Measurements from ENCODE around the gene SERPINA10. TPM values are rescaled to one million over a fixed set of nuclear protein-coding genes. Genes with fewer than 3 reads are reported as not detected.

The SERPINA10 gene, protein sequence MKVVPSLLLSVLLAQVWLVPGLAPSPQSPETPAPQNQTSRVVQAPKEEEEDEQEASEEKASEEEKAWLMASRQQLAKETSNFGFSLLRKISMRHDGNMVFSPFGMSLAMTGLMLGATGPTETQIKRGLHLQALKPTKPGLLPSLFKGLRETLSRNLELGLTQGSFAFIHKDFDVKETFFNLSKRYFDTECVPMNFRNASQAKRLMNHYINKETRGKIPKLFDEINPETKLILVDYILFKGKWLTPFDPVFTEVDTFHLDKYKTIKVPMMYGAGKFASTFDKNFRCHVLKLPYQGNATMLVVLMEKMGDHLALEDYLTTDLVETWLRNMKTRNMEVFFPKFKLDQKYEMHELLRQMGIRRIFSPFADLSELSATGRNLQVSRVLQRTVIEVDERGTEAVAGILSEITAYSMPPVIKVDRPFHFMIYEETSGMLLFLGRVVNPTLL
- under 1 TPM in 1 of 4 donors, not detected in 3; 0.55 TPM for total RNA-seq

DNA sequence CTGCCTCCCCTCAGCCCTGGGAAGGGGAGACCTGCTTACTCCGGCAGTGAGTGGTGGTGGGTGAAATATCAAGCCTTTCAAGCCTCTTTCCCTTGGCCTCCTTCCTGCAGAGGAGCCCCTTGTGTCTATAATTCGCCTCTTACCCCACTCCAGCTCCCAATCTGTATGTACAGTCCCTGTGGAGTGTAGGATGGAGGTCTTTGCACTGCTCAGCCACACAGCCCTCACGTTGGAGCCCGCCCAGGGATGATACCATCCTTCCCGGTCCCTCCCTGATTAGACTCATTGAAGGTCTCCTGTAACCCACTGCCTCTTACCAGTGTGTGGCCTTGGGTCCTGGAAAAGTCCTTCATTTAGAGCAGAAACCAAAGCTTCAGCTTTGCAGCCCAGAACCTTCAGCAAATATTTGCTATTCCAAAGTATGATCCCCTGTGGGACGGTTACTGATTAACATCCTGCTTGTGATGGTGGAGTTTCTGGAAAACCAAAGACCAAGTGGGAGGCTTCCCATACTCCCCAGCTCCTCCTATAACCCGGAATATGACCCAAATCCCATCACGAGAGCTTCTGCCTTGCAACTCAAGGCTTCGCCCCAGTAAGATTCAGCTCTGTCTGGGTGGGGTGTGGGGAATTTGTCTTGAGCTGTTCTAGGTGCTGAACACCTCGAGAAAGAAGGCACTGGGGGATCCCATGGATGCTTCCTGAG lies at the start of gene SERPINA10:
Gene SERPINA10 (minus strand): TSS at position 397 of the 706 bp plus-strand sequence. CDS start 2,675 bp downstream, outside the sequence.
- in situ Hi-C loops (cut with MboI; ENCODE audit: low pct_ligation_motif_present in 1 of 4, low pct_unique_long_range_greater_than_20kb in 1 of 4, low sequenced_read_pairs in 3 of 4): no loop called here
- DNase-seq: no peak
- Histone ChIP-seq H3K27ac (no peak within 1 kb of the TSS), H3K4me3 (no peak within 1 kb of the TSS), H3K27me3 (no peaks in the 10 kb centered on the region), H3K9me3 (no peaks in the 10 kb centered on the region), H3K4me1 (peaks cover 0 to 6% (median 3%) of the 10 kb centered on the region in 4 donors), H3K36me3 (no peaks in the 10 kb centered on the region)
- 63% methylated on average over 10 of the region's 10 CpGs; no CpG with 5 or more reads in 1 of the 2 donors for WGBS, 2 donors (ENCODE audit: low coverage in 1 of 2)
- TF ChIP-seq EP300 (IDR thresholded peaks at IDR 0.05; ENCODE audit: low read depth): no peak
- intact Hi-C loops (cut with DNase I; ENCODE audit: low total_unique reads): no loop called here

DNA sequence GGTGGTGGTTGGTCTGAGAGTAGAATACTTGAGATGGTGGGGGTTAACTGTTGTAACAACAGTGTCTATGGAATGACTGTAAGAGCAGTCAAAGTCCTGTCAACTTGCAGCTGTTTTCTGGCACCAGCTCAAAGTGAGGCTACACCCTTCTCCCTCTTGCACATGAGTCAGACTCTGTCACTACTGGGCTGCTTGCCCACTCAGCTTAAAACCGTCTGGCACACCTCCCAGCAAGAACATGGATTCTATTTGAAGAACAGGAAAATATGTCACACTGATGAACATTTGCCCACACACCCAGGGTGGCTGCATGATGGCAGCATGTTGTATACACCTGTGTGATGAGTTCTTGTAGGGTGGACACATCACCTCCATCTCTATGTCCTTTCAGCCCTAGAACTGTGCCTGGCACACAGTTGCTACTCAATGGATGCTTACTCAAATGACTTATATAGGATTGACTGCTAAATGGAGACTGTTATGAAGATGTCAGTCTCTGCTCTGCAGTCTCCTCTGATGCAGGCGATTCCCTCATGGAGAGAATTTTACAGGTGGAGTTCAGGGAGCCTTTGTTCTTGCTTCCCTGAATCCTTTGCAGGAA lies 49.4 kb upstream of the SERPINA10 start:
- intact Hi-C loops (cut with DNase I; ENCODE audit: low total_unique reads) (no loop called here), in situ Hi-C loops (cut with MboI; ENCODE audit: low pct_ligation_motif_present in 1 of 4, low pct_unique_long_range_greater_than_20kb in 1 of 4, low sequenced_read_pairs in 3 of 4) (no loop called here)
- H3K27ac ChIP-seq: peak overlapping the region; percentile 56 to 74 (median 68)
- WGBS, 2 donors (ENCODE audit: low coverage in 1 of 2): 28% methylated on average over 2 of the region's 2 CpGs; no CpG with 5 or more reads in 1 of the 2 donors
- no peaks in the 10 kb centered on the region for H3K9me3 ChIP-seq
- peak; percentile 92 for DNase-seq
- no peaks in the 10 kb centered on the region for H3K27me3 ChIP-seq
- no peak overlapping the region for H3K4me3 ChIP-seq
- no peaks in the 10 kb centered on the region for H3K36me3 ChIP-seq
- peaks cover 0 to 29% (median 14%) of the 10 kb centered on the region in 4 donors for H3K4me1 ChIP-seq
- no peak for TF ChIP-seq EP300 (IDR thresholded peaks at IDR 0.05; ENCODE audit: low read depth)
- peak; percentile 26 to 73 (median 70) for TF ChIP-seq POLR2AphosphoS5 (IDR thresholded peaks at IDR 0.05)
- peak; percentile 1 for TF ChIP-seq POLR2A (IDR thresholded peaks at IDR 0.05)

DNA sequence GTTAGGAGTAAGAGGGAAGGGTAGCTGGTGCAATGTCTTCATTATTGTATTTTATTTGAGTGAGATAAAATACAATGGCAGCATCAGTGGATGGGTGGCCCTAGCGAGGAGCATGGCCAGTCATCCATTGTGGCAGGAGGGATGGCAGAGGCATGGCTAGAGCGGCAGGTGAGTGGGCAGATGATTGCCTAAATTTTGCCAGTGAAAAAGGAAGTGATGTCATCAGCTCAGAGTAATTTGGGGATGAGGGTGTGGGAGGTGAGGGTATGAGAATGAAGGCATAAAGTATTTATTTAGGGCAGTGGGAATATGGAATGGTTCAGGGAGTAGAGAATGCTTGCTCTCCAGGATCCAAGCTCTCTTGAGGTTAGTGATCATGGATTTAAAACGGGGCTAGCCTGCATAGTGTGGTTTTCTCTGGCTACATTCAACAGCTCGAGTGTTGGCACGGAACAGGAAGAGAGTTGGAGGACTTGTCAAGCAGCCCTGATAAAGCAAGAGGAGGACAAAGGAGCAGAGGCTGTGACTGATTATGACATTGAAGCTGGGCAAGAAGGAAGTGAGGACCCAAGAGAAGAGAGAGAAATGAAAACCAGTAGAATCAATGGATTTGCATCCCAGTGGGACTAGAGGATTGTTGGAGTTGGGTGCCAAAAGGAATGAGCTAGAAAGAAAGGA lies 48.7 kb upstream of the SERPINA10 start:
- TF ChIP-seq, protein P1, sequence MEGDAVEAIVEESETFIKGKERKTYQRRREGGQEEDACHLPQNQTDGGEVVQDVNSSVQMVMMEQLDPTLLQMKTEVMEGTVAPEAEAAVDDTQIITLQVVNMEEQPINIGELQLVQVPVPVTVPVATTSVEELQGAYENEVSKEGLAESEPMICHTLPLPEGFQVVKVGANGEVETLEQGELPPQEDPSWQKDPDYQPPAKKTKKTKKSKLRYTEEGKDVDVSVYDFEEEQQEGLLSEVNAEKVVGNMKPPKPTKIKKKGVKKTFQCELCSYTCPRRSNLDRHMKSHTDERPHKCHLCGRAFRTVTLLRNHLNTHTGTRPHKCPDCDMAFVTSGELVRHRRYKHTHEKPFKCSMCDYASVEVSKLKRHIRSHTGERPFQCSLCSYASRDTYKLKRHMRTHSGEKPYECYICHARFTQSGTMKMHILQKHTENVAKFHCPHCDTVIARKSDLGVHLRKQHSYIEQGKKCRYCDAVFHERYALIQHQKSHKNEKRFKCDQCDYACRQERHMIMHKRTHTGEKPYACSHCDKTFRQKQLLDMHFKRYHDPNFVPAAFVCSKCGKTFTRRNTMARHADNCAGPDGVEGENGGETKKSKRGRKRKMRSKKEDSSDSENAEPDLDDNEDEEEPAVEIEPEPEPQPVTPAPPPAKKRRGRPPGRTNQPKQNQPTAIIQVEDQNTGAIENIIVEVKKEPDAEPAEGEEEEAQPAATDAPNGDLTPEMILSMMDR (IDR thresholded peaks at IDR 0.05): no peak
- TF ChIP-seq POLR2A (IDR thresholded peaks at IDR 0.05): peak; percentile 6
- TF ChIP-seq POLR2AphosphoS5 (IDR thresholded peaks at IDR 0.05): no peak
- no peak for TF ChIP-seq EP300 (IDR thresholded peaks at IDR 0.05; ENCODE audit: low read depth)
- Histone ChIP-seq H3K4me1 (peaks cover 0 to 29% (median 14%) of the 10 kb centered on the region in 4 donors), H3K27ac (peak overlapping the region; percentile 56 to 74 (median 68)), H3K9me3 (no peaks in the 10 kb centered on the region), H3K36me3 (no peaks in the 10 kb centered on the region), H3K4me3 (no peak overlapping the region), H3K27me3 (no peaks in the 10 kb centered on the region)
- in situ Hi-C loops (cut with MboI; ENCODE audit: low pct_ligation_motif_present in 1 of 4, low pct_unique_long_range_greater_than_20kb in 1 of 4, low sequenced_read_pairs in 3 of 4): no loop called here
- intact Hi-C loops (cut with DNase I; ENCODE audit: low total_unique reads): no loop called here
- WGBS, 2 donors (ENCODE audit: low coverage in 1 of 2): 35 to 39% methylated on average over 5 of the region's 5 CpGs
- DNase-seq: no peak

DNA sequence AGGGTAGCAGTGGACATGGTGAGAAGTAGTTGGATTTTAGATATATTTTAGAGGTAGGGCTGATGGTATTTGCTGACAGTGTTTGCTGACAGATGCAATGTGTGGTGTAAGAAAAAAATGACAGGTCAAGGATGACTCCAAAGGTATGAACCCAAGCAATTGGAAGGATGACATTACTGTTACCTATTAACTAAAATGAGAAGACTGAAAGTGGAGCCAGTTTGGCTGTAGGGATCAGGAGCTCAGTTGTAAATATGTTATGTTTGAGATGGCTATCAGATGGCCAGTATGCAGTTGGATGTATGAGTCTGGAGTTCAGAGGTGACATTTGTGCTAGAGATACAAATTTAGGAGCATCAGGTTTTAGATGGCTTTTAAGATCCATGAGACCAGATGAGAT lies 47.5 kb upstream of the SERPINA10 start:
- Histone ChIP-seq H3K27ac (no peak overlapping the region), H3K27me3 (no peaks in the 10 kb centered on the region), H3K4me1 (peaks cover 0 to 29% (median 14%) of the 10 kb centered on the region in 4 donors), H3K4me3 (no peak overlapping the region), H3K36me3 (no peaks in the 10 kb centered on the region), H3K9me3 (no peaks in the 10 kb centered on the region)
- no peak for TF ChIP-seq POLR2AphosphoS5 (IDR thresholded peaks at IDR 0.05)
- no peak for TF ChIP-seq POLR2A (IDR thresholded peaks at IDR 0.05)
- TF ChIP-seq, protein P1 (IDR thresholded peaks at IDR 0.05): no peak
- no peak for TF ChIP-seq EP300 (IDR thresholded peaks at IDR 0.05; ENCODE audit: low read depth)
- no peak for DNase-seq
- intact Hi-C loops (cut with DNase I; ENCODE audit: low total_unique reads): no loop called here
- in situ Hi-C loops (cut with MboI; ENCODE audit: low pct_ligation_motif_present in 1 of 4, low pct_unique_long_range_greater_than_20kb in 1 of 4, low sequenced_read_pairs in 3 of 4): no loop called here
